LNCAP (cell line): ENCODE measurements around the gene ACACA.

Experiments
- TF ChIP-seq, protein P1 (sequence below): fragments of 450-650 bp; IDR thresholded peaks from 2 replicates; pipeline ENCODE4 v1.5.1; 2017; ENCODE audit warnings: mild to moderate bottlenecking

ACACA gene

DNA sequence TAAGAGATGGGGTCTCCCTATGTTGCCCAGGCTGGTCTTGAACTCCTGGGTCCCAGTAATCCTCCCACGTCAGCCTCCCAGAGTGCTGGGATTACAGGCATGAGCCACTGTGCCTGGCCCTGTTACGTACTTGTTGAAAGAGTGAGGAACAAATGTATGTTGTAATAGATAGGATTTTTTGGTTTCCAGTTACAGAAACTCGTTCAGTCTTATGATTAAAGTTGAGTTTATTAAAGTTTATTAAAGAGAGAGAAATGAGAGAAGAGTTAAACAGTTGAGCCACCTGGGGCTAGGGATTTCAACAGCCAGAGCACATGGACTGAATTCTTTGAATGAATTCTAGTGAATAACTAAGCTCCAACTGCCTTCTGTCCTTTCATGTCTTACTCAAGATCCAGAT is 3.7 kb upstream of the ACACA start:
- TF ChIP-seq, protein P1, sequence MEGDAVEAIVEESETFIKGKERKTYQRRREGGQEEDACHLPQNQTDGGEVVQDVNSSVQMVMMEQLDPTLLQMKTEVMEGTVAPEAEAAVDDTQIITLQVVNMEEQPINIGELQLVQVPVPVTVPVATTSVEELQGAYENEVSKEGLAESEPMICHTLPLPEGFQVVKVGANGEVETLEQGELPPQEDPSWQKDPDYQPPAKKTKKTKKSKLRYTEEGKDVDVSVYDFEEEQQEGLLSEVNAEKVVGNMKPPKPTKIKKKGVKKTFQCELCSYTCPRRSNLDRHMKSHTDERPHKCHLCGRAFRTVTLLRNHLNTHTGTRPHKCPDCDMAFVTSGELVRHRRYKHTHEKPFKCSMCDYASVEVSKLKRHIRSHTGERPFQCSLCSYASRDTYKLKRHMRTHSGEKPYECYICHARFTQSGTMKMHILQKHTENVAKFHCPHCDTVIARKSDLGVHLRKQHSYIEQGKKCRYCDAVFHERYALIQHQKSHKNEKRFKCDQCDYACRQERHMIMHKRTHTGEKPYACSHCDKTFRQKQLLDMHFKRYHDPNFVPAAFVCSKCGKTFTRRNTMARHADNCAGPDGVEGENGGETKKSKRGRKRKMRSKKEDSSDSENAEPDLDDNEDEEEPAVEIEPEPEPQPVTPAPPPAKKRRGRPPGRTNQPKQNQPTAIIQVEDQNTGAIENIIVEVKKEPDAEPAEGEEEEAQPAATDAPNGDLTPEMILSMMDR = no peak

DNA sequence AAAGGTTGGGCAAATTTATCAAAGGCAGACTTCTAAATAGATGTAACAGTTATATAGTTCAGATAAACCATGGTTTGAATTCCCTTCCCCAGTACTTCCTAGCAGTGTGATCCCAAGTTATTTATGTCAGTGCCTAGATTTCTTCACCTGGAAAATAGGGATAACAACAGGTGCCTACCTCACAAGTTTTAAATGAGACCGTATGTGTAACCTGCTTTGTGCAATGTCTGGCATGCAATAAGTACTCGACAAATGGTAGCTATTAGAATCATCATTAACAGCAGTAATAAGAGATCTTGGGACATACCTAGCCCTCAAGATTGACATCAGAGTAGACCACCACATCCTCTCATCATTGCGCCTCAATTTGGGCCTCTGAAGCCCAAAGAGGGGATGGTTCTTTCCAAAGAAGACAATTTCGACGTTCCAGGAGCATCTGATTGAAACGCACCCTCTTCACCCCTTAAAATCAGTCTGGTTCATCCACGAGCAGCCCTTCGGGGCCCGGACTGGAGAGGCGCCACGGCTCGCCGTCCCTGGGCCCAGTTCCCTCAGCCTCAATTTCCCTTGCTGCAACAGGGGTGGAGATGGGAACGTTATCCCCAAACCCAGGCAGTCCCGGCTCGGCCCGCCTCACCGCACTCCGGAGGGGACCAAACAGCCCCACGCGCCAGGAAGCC is 541 bp downstream of the ACACA start:
- TF ChIP-seq, protein P1 = no peak

DNA sequence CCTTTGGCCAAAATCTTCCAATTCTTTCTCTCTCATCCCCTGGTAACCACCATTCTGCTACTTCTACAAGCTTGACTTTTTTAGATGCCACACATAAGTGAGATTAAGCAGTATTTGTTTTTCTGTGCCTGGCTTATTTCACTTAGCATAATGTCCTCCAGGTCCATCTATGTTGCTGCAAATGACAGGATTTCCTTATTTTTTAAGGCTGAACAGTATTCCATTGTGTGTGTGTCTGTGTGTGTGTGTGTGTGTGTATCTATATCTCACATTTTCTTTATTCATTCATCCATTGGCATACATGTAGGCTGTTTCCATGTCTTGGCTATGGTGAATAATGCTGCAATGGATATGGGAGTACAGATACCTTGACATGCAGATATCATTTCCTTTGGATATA is 6.1 kb downstream of the ACACA start:
- TF ChIP-seq, protein P1 = no peak

DNA sequence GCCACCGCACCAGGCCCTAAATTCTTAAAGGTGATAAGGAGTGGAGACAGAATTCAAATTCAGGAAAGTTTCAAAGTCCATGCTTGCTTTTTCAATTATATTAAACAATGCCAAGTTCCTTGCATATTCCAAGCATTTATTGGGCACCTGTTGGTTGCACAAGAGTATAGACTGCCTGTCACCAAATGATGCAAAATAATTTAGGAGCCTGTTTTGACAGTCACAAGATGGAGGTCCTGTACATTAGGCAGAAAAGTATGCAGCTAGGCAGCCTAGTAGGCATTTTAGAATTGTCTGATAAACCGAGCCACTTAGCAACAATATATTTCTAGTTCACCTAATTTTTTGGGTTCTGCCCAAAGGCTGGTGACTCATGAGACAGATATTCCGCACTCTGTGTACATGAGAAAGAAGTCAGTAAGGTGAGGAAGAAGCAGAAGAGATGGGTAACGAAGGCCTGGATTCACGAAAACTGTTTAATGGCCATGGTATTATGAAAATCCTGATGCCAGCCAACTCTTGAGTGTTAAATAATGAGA is 7.3 kb downstream of the ACACA start:
- TF ChIP-seq, protein P1 = no peak

DNA sequence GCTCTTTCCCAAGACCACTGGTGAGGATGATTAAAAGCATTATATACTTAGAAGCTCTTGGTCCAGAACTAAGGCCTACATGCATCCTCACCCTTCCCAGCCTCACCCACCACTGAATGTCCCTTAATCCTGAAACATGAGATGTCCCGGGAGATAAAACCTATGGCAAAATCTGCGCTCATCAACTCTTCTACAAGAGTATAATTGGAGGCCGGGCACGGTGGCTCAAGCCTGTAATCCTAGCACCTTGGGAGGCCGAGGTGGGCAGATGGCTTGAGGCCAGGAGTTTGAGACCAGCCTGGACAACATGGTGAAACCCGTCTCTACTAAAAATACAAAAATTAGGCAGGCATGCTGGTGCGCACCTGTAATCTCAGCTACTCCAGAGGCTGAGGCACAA is 13.3 kb downstream of the ACACA start:
- TF ChIP-seq, protein P1 = no peak

DNA sequence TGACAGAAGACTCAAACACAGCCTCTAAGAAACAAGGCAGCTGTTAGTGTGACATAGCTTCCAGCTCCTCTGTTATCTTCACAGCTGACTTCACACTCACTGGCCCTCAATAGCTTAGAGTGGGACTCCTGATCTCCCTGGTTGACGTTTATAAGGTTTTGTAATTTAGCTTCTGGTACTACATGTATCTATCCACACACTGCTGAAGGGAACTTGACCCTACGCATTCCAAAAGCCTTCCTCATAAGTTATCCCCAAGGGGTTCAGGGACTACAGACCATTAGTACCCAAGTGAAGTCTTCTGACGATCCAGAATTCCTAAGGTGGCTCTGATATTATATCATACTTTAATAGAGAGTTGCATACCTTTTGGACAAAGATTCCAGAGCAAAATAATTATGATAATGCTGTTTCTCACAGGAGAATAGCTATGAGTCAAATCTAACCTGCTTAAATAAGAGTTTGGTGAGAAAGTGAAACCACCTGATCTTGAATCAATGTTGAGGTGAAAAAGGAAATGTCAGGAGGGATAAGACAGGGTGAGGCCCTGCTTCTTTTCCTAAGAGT is 14.5 kb downstream of the ACACA start:
- TF ChIP-seq, protein P1 = no peak

DNA sequence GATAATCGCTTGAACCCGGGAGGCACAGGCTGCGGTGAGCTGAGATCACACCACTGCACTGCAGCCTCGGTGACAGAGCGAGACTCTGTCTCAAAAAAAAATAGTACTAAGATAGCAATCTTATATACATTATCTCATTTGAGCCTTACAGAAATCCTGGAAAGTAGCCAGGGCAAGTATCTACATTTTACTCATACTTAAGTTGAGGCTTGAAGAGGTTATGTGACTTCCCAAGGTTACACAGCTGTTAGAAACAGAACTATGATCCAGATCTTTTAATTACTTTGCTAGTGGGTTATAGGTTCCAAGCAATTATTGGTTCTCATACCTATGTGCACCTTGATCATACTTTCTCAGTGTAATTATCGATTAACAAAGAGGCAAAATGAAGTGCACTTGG is 15.5 kb downstream of the ACACA start:
- TF ChIP-seq, protein P1 = no peak
